Measurements from ENCODE around the gene DLK2.

The DLK2 gene

GRCh38 chr6:43434943-43435342 is 20.4 kb downstream of the DLK2 start:
- TF ChIP-seq ZNF70 (CRISPR knock-in tag; IDR thresholded peaks at IDR 0.05) (no peak), ESRRG (CRISPR knock-in tag; IDR thresholded peaks at IDR 0.05) (no peak), CSDC2 (CRISPR knock-in tag; IDR thresholded peaks at IDR 0.05) (no peak), RARB (CRISPR knock-in tag; IDR thresholded peaks at IDR 0.05) (no peak), ISL1 (CRISPR knock-in tag; IDR thresholded peaks at IDR 0.05) (no peak), ZFP30 (CRISPR knock-in tag; IDR thresholded peaks at IDR 0.05) (no peak), TCF4 (CRISPR knock-in tag; IDR thresholded peaks at IDR 0.05; ENCODE audit: borderline replicate concordance) (no peak), CREB5 (CRISPR knock-in tag; IDR thresholded peaks at IDR 0.05; ENCODE audit: low read depth) (no peak), TOX (CRISPR knock-in tag; IDR thresholded peaks at IDR 0.05; ENCODE audit: borderline replicate concordance) (no peak), PPARA (CRISPR knock-in tag; IDR thresholded peaks at IDR 0.05; ENCODE audit: borderline replicate concordance) (no peak), ZNF8 (CRISPR knock-in tag; IDR thresholded peaks at IDR 0.05) (no peak), BACH2 (CRISPR knock-in tag; IDR thresholded peaks at IDR 0.05; ENCODE audit: borderline replicate concordance) (no peak), OSR1 (CRISPR knock-in tag; IDR thresholded peaks at IDR 0.05) (no peak), GLIS3 (CRISPR knock-in tag; IDR thresholded peaks at IDR 0.05) (no peak), SNAI2 (CRISPR knock-in tag; IDR thresholded peaks at IDR 0.05) (no peak), ZC3H10 (CRISPR knock-in tag; IDR thresholded peaks at IDR 0.05) (no peak)
- TF ChIP-seq, protein P1, sequence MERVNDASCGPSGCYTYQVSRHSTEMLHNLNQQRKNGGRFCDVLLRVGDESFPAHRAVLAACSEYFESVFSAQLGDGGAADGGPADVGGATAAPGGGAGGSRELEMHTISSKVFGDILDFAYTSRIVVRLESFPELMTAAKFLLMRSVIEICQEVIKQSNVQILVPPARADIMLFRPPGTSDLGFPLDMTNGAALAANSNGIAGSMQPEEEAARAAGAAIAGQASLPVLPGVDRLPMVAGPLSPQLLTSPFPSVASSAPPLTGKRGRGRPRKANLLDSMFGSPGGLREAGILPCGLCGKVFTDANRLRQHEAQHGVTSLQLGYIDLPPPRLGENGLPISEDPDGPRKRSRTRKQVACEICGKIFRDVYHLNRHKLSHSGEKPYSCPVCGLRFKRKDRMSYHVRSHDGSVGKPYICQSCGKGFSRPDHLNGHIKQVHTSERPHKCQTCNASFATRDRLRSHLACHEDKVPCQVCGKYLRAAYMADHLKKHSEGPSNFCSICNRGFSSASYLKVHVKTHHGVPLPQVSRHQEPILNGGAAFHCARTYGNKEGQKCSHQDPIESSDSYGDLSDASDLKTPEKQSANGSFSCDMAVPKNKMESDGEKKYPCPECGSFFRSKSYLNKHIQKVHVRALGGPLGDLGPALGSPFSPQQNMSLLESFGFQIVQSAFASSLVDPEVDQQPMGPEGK (CRISPR knock-in tag; IDR thresholded peaks at IDR 0.05; ENCODE audit: borderline replicate concordance) = no peak
- TF ChIP-seq, protein P2, sequence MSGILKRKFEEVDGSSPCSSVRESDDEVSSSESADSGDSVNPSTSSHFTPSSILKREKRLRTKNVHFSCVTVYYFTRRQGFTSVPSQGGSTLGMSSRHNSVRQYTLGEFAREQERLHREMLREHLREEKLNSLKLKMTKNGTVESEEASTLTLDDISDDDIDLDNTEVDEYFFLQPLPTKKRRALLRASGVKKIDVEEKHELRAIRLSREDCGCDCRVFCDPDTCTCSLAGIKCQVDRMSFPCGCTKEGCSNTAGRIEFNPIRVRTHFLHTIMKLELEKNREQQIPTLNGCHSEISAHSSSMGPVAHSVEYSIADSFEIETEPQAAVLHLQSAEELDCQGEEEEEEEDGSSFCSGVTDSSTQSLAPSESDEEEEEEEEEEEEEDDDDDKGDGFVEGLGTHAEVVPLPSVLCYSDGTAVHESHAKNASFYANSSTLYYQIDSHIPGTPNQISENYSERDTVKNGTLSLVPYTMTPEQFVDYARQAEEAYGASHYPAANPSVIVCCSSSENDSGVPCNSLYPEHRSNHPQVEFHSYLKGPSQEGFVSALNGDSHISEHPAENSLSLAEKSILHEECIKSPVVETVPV (CRISPR knock-in tag; IDR thresholded peaks at IDR 0.05) = no peak
- no peak for ATAC-seq

DNA sequence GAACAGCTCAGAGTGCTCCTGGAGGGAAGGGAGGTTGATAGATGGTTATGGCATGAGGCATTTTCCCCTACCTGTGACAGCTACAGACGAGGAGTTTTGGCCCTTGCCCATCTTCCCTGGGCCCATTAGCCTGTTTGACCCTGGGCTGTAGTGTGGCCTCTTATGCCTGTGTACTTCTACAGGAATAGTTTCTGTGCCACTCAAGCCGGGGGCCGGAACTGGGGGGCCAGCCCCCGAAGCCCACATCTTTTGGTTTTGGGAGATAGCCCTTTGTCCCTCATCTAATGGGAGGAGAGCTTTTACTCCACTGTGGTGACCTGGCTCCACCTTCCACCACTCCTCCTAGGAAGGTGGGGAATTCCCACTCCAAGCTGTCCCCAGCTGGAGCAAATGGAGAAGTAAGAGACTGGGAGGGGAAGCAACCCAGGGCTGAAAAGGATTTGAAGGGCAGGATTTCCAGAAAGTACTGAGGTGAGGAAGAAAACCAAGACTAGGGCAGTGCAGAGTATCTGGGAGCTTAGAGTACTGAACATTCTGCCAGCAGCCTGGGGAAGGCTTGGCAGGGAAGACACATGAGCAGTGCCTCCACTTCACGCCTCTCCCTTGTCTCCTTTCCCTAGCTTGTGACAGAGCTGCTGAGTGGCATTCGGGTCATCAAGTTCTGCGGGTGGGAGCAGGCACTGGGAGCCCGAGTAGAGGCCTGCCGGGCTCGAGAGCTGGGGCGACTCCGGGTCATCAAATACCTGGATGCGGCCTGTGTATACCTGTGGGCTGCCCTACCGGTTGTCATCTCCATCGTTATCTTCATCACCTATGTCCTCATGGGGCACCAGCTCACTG is 21.1 kb downstream of the DLK2 start:
- ATAC-seq = no peak
- TF ChIP-seq SNAI2 (CRISPR knock-in tag; IDR thresholded peaks at IDR 0.05) = no peak
- no peak for TF ChIP-seq ESRRG (CRISPR knock-in tag; IDR thresholded peaks at IDR 0.05)
- TF ChIP-seq TOX (CRISPR knock-in tag; IDR thresholded peaks at IDR 0.05; ENCODE audit: borderline replicate concordance) = no peak
- no peak for TF ChIP-seq GLIS3 (CRISPR knock-in tag; IDR thresholded peaks at IDR 0.05)

DNA sequence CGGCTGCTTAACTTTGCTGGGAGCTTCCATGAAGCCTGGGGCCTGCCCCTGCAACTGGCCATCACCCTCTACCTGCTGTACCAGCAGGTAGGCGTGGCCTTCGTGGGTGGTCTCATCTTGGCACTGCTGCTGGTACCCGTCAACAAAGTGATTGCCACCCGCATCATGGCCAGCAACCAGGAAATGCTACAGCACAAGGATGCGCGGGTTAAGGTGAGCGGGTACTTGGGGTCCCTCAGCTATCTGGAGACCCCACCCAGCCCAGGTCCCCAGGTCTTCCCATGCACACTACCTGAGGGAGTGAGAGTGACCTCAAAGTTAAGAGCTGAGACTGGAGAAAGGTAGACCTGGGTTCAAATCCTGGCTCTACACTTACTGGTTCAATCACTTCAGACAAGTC is 22.2 kb downstream of the DLK2 start:
- no peak for ATAC-seq
- TF ChIP-seq SNAI2 (CRISPR knock-in tag; IDR thresholded peaks at IDR 0.05) (no peak), GLIS3 (CRISPR knock-in tag; IDR thresholded peaks at IDR 0.05) (no peak), ZNF70 (CRISPR knock-in tag; IDR thresholded peaks at IDR 0.05) (no peak), ISL1 (CRISPR knock-in tag; IDR thresholded peaks at IDR 0.05) (no peak), PPARA (CRISPR knock-in tag; IDR thresholded peaks at IDR 0.05; ENCODE audit: borderline replicate concordance) (no peak), TCF4 (CRISPR knock-in tag; IDR thresholded peaks at IDR 0.05; ENCODE audit: borderline replicate concordance) (no peak)
- TF ChIP-seq, protein P3, sequence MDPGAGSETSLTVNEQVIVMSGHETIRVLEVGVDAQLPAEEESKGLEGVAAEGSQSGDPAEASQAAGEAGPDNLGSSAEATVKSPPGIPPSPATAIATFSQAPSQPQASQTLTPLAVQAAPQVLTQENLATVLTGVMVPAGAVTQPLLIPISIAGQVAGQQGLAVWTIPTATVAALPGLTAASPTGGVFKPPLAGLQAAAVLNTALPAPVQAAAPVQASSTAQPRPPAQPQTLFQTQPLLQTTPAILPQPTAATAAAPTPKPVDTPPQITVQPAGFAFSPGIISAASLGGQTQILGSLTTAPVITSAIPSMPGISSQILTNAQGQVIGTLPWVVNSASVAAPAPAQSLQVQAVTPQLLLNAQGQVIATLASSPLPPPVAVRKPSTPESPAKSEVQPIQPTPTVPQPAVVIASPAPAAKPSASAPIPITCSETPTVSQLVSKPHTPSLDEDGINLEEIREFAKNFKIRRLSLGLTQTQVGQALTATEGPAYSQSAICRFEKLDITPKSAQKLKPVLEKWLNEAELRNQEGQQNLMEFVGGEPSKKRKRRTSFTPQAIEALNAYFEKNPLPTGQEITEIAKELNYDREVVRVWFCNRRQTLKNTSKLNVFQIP (CRISPR knock-in tag; IDR thresholded peaks at IDR 0.05; ENCODE audit: borderline replicate concordance, low read depth) = no peak

DNA sequence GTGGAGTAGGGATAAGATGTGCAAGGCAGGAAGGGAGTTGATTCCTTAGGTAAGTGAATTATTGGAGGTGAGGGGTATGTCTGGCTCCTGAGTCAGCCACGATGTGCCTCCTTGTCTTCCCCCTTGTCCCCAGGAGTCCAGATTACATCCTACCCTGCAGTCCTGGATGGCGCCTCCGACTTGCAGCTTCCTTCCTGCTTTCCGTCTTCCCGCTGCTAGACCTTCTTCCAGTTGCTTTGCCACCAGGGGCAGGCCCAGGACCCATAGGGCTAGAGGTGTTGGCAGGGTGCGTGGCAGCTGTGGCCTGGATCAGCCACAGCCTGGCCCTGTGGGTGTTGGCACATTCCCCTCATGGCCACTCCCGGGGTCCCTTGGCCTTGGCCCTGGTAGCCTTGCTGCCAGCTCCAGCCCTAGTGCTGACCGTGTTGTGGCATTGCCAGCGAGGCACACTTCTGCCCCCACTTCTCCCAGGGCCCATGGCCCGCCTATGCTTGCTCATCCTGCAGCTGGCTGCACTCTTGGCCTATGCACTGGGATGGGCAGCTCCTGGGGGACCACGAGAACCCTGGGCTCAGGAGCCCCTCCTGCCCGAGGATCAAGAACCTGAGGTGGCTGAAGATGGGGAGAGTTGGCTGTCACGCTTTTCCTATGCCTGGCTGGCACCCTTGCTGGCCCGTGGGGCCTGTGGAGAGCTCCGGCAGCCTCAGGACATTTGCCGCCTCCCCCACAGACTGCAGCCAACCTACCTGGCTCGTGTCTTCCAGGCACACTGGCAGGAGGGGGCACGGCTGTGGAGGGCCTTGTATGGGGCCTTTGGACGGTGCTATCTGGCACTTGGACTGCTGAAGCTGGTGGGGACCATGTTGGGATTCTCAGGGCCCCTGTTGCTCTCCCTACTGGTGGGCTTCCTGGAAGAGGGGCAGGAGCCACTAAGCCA is 23.1 kb downstream of the DLK2 start:
- no peak for ATAC-seq
- TF ChIP-seq ESRRG (CRISPR knock-in tag; IDR thresholded peaks at IDR 0.05) = no peak
- no peak for TF ChIP-seq ZNF565 (CRISPR knock-in tag; conservative IDR thresholded peaks at IDR 0.05; ENCODE audit: low read depth)
- TF ChIP-seq ZNF8 (CRISPR knock-in tag; IDR thresholded peaks at IDR 0.05) = no peak
- TF ChIP-seq ZC3H10 (CRISPR knock-in tag; IDR thresholded peaks at IDR 0.05) = no peak
- TF ChIP-seq OSR1 (CRISPR knock-in tag; IDR thresholded peaks at IDR 0.05) = no peak
- TF ChIP-seq, protein P1 (CRISPR knock-in tag; IDR thresholded peaks at IDR 0.05; ENCODE audit: borderline replicate concordance) = no peak
- TF ChIP-seq CREB5 (CRISPR knock-in tag; IDR thresholded peaks at IDR 0.05; ENCODE audit: low read depth) = no peak
- no peak for TF ChIP-seq TCF4 (CRISPR knock-in tag; IDR thresholded peaks at IDR 0.05; ENCODE audit: borderline replicate concordance)
- no peak for TF ChIP-seq ISL1 (CRISPR knock-in tag; IDR thresholded peaks at IDR 0.05)
- no peak for TF ChIP-seq BACH2 (CRISPR knock-in tag; IDR thresholded peaks at IDR 0.05; ENCODE audit: borderline replicate concordance)
- TF ChIP-seq, protein P2 (CRISPR knock-in tag; IDR thresholded peaks at IDR 0.05) = no peak
- TF ChIP-seq CSDC2 (CRISPR knock-in tag; IDR thresholded peaks at IDR 0.05) = no peak
- TF ChIP-seq GLIS3 (CRISPR knock-in tag; IDR thresholded peaks at IDR 0.05) = no peak

Data from SK-N-SH treated with all-trans-retinoic acid at 6 μM for 48 hours (cell line).